B cell (primary cell): ENCODE measurements around the gene SPTLC2. TPM values are rescaled to one million over a fixed set of nuclear protein-coding genes. Genes with fewer than 3 reads are reported as not detected.

Source experiments
- ATAC-seq: fragments of 200-7000 bp; cut with Tn5 transposase; one replicate; pipeline ENCODE4 v1.10.0; 2021; ENCODE audit warnings: low read depth, mild to moderate bottlenecking, moderate number of reproducible peaks, moderate library complexity
- CTCF ChIA-PET: fragments of 350-600 bp; sonication (Branson Sonifier 250); formaldehyde crosslinking; loops from one replicate; lab custom pipeline; 2021; ENCODE audit warnings: antibody characterized with exemption, inconsistent platforms; lab: Charles Lee
- POLR2A ChIA-PET: fragments of 350-600 bp; sonication (Branson Sonifier 250); formaldehyde crosslinking; loops from one replicate; lab custom pipeline; 2021; ENCODE audit warnings: antibody characterized with exemption; lab: Charles Lee
- DNase-seq: peaks from one replicate; pipeline ENCODE4 v3.0.0; 2013
- H2AFZ ChIP-seq: 2 replicates; pipeline ENCODE4 v1.6.1; 2012; ENCODE audit warnings: mild to moderate bottlenecking, low read depth, low read length; ENCODE audit not compliant: insufficient read depth, poor library complexity, severe bottlenecking
- H3K27ac ChIP-seq, 2 donors: 1 replicate in 1 of 2; 2 replicates in 1 of 2; pipeline ENCODE4 v1.5.1; 2012 to 2013; ENCODE audit warnings: low read length in 2 of 2, mild to moderate bottlenecking in 2 of 2, moderate library complexity in 1 of 2
- H3K27me3 ChIP-seq, 4 experiments: fragments of 200-600 bp in 1 of 4; sonication (generic) in 1 of 4; replicated peaks in 1 of 4; 1 replicate in 2 of 4; 2 replicates in 2 of 4; pipeline versions ENCODE4 v1.6.1 to v1.7.0; 2013 to 2016; ENCODE audit warnings: low read length in 3 of 4, mild to moderate bottlenecking in 2 of 4, mixed read lengths in 1 of 4, moderate library complexity in 1 of 4; ENCODE audit not compliant: insufficient read depth in 4 of 4, control insufficient read depth in 3 of 4; ENCODE audit errors: control extremely low read depth in 1 of 4
- H3K36me3 ChIP-seq, 2 experiments: replicated peaks in 1 of 2; 1 replicate in 1 of 2; 2 replicates in 1 of 2; pipeline versions ENCODE4 v1.6.1 to v1.7.1; 2013; ENCODE audit warnings: low read length in 1 of 2; ENCODE audit not compliant: insufficient read depth in 2 of 2, control insufficient read depth in 1 of 2; ENCODE audit errors: control extremely low read depth in 1 of 2, extremely low read depth in 1 of 2
- H3K4me1 ChIP-seq, 2 donors: fragments of 200-600 bp in 1 of 2; sonication (generic) in 1 of 2; 1 replicate in 1 of 2; 2 replicates in 1 of 2; pipeline versions ENCODE4 v1.5.1 to v1.6.1; 2013 to 2017; ENCODE audit warnings: low read length in 2 of 2; ENCODE audit not compliant: control insufficient read depth in 2 of 2, insufficient read depth in 2 of 2
- H3K4me2 ChIP-seq: replicated peaks from 2 replicates; pipeline ENCODE3; 2012; ENCODE audit warnings: mild to moderate bottlenecking, low read depth, low read length; ENCODE audit not compliant: poor library complexity, severe bottlenecking
- H3K4me3 ChIP-seq, 5 experiments: fragments of 200-600 bp in 1 of 5; sonication (generic) in 1 of 5; 1 replicate in 3 of 5; 2 replicates in 2 of 5; pipeline versions ENCODE4 v1.5.1 to v1.7.0; 2011 to 2016; ENCODE audit warnings: low read length in 4 of 5, mild to moderate bottlenecking in 4 of 5, low read depth in 2 of 5, control low read depth in 1 of 5, moderate library complexity in 1 of 5; ENCODE audit not compliant: insufficient read depth in 1 of 5; ENCODE audit errors: control extremely low read depth in 1 of 5, extremely low read depth in 1 of 5
- H3K79me2 ChIP-seq: fragments of 200-600 bp; sonication (generic); one replicate; pipeline ENCODE4 v1.6.0; 2016; ENCODE audit warnings: low read length; ENCODE audit not compliant: control insufficient read depth, insufficient read depth
- H3K9ac ChIP-seq: fragments of 200-600 bp; sonication (generic); 2 replicates; pipeline ENCODE4 v1.6.1; 2017; ENCODE audit warnings: mild to moderate bottlenecking, low read length, moderate library complexity
- H3K9me3 ChIP-seq, 3 donors: one replicate each; pipeline versions ENCODE4 v1.6.1 to v1.7.1; 2013; ENCODE audit warnings: low read length in 2 of 3; ENCODE audit not compliant: control insufficient read depth in 2 of 3, insufficient read depth in 1 of 3; ENCODE audit errors: control extremely low read depth in 1 of 3
- H4K20me1 ChIP-seq: 2 replicates; pipeline ENCODE4 v1.6.0; 2012; ENCODE audit warnings: mild to moderate bottlenecking, low read length; ENCODE audit not compliant: insufficient read depth, control insufficient read depth, poor library complexity, severe bottlenecking
- H3K27ac Mint-ChIP-seq: one replicate; pipeline ENCODE4 v1.8.0; 2021; ENCODE audit warnings: mixed read lengths
- H3K27me3 Mint-ChIP-seq: one replicate; pipeline ENCODE4 v1.8.0; 2021; ENCODE audit warnings: mixed read lengths
- H3K4me1 Mint-ChIP-seq: one replicate; pipeline ENCODE4 v1.8.0; 2021; ENCODE audit warnings: mixed read lengths
- H3K4me3 Mint-ChIP-seq: one replicate; pipeline ENCODE4 v1.8.0; 2021; ENCODE audit warnings: mixed read lengths
- H3K9me3 Mint-ChIP-seq: one replicate; pipeline ENCODE4 v1.8.0; 2022; ENCODE audit warnings: mixed read lengths; ENCODE audit not compliant: insufficient read depth
- CTCF ChIP-seq: fragments of 200-600 bp; IDR thresholded peaks from one replicate; pipeline ENCODE4 v1.8.0; 2022; ENCODE audit warnings: antibody characterized with exemption, mild to moderate bottlenecking
- EZH2 ChIP-seq: IDR thresholded peaks from 2 replicates; pipeline ENCODE4 v1.6.1; 2012; ENCODE audit warnings: borderline replicate concordance, low read depth, mild to moderate bottlenecking, moderate library complexity, low read length; ENCODE audit not compliant: insufficient read depth, poor library complexity, severe bottlenecking
- WGBS: methylation state at CpG from one replicate; pipeline ENCODE4 v1.1.5; 2013; ENCODE audit warnings: missing lambda C conversion rate; ENCODE audit not compliant: insufficient coverage; 5-methylcytosine and 5-hydroxymethylcytosine counted together
- intact Hi-C: fragments of 100-400 bp; cut with micrococcal nuclease; formaldehyde crosslinking; loops from one replicate; pipeline ENCODE4 v1.10.0; 2022
- polyA plus RNA-seq: library from polyadenylated mRNA; depleted of rRNA; stranded (reverse); fragments of >200 nt; gene quantifications from 2 replicates; pipeline ENCODE4 v1.2.3, GENCODE V29; 2012
- total RNA-seq, 2 donors: library from RNA; stranded (reverse); fragments of 120-200 nt in 1 of 2; gene quantifications; 1 replicate in 1 of 2; 2 replicates in 1 of 2; pipeline versions ENCODE4 v1.2.3 to v1.2.4, GENCODE V29; 2013 to 2022

The SPTLC2 gene
- total and polyA plus RNA-seq, 2 donors (not counting 1 experiment from before 2014, with no cell fraction given), result 9.4 to 41.4 TPM

GRCh38 chr14:77505031-77505430 is 111.4 kb downstream of the SPTLC2 start:
- ChIA-PET CTCF (no interaction called here), POLR2A (no interaction called here)
- DNase-seq (no peak), ATAC-seq (no peak)
- Histone ChIP-seq H3K9me3 (peaks cover 0 to 13% (median 5%) of the 10 kb centered on the region in 3 donors), H3K4me3 (no peak overlapping the region), H2AFZ (no peak overlapping the region), H3K4me2 (no peak overlapping the region), H3K36me3 (peaks cover 6 to 26% of the 10 kb centered on the region in 2 experiments), H3K9ac (no peak overlapping the region), H4K20me1 (no peaks in the 10 kb centered on the region), H3K27ac (no peak overlapping the region), H3K4me1 (no peaks in the 10 kb centered on the region), H3K79me2 (no peaks in the 10 kb centered on the region), H3K27me3 (peaks cover 0 to 6% (median under 1%) of the 10 kb centered on the region in 4 experiments)
- Mint-ChIP-seq H3K4me1 (peaks cover 4% of the 10 kb centered on the region), H3K27ac (no peak overlapping the region), H3K4me3 (no peak overlapping the region), H3K27me3 (peaks cover 8% of the 10 kb centered on the region), H3K9me3 (peaks cover 4% of the 10 kb centered on the region)
- intact Hi-C loops, result no loop called here
- no peak for TF ChIP-seq EZH2
- no peak for TF ChIP-seq CTCF
- 100% methylated on average over 1 of the region's 4 CpGs for WGBS

- Histone ChIP-seq H2AFZ (no peak overlapping the region), H3K9ac (no peak overlapping the region), H3K4me3 (no peak overlapping the region), H4K20me1 (no peaks in the 10 kb centered on the region), H3K36me3 (peaks cover 6 to 7% of the 10 kb centered on the region in 2 experiments), H3K79me2 (no peaks in the 10 kb centered on the region), H3K4me1 (peaks cover 11 to 12% of the 10 kb centered on the region in 2 donors), H3K4me2 (no peak overlapping the region), H3K27me3 (peaks cover 0 to 18% (median 6%) of the 10 kb centered on the region in 4 experiments), H3K27ac (no peak overlapping the region), H3K9me3 (peaks cover 0 to 16% (median 5%) of the 10 kb centered on the region in 3 donors)
- ATAC-seq, result no peak
- WGBS, result 100% methylated on average over 1 of the region's 5 CpGs
- Mint-ChIP-seq H3K4me3 (no peak overlapping the region), H3K9me3 (peaks cover 4% of the 10 kb centered on the region), H3K27ac (no peak overlapping the region), H3K4me1 (peaks cover 13% of the 10 kb centered on the region), H3K27me3 (peaks cover 14% of the 10 kb centered on the region)
- no peak for DNase-seq
- CTCF ChIA-PET, result no interaction called here
- intact Hi-C loops, result no loop called here
- no peak for TF ChIP-seq CTCF
- TF ChIP-seq EZH2, result no peak
- POLR2A ChIA-PET, result no interaction called here
Measured at GRCh38 chr14:77503138-77503537, 113.3 kb downstream of the SPTLC2 start.
